Activated T-cell treated with anti-CD3 and anti-CD28 coated beads, Interleukin-2, amount 50 U/mL, for 4 hours (primary cell): ENCODE results near the gene TSPAN15. TPM values are rescaled to one million over a fixed set of nuclear protein-coding genes. Genes with fewer than 3 reads are reported as not detected.

Source experiments
- ATAC-seq, 2 donors: fragments of 200-7000 bp; cut with Tn5 transposase; one replicate each; pipeline ENCODE4 v1.10.0; 2021
- DNase-seq: peaks from one replicate; pipeline ENCODE4 v3.0.0-alpha.2; 2020
- H3K27me3 Mint-ChIP-seq: one replicate; pipeline ENCODE4 v1.8.0; 2021; ENCODE audit warnings: low read depth, mixed read lengths
- H3K36me3 Mint-ChIP-seq: one replicate; pipeline ENCODE4 v1.8.0; 2022; ENCODE audit warnings: mixed read lengths; ENCODE audit not compliant: insufficient read depth
- H3K4me1 Mint-ChIP-seq: one replicate; pipeline ENCODE4 v1.8.0; 2021; ENCODE audit warnings: low read depth, mixed read lengths
- H3K4me3 Mint-ChIP-seq: one replicate; pipeline ENCODE4 v1.8.0; 2021; ENCODE audit warnings: mild to moderate bottlenecking, moderate library complexity, mixed read lengths
- H3K9me3 Mint-ChIP-seq: one replicate; pipeline ENCODE4 v1.8.0; 2021; ENCODE audit warnings: mixed read lengths
- total RNA-seq, 3 donors: library from RNA; stranded (reverse); gene quantifications; one replicate each; pipeline ENCODE4 v1.2.1, GENCODE V29; 2021

Gene TSPAN15
- total RNA-seq, 3 donors from 2014 or later, result 0.86 to 1.8 (median 1.4) TPM

DNA sequence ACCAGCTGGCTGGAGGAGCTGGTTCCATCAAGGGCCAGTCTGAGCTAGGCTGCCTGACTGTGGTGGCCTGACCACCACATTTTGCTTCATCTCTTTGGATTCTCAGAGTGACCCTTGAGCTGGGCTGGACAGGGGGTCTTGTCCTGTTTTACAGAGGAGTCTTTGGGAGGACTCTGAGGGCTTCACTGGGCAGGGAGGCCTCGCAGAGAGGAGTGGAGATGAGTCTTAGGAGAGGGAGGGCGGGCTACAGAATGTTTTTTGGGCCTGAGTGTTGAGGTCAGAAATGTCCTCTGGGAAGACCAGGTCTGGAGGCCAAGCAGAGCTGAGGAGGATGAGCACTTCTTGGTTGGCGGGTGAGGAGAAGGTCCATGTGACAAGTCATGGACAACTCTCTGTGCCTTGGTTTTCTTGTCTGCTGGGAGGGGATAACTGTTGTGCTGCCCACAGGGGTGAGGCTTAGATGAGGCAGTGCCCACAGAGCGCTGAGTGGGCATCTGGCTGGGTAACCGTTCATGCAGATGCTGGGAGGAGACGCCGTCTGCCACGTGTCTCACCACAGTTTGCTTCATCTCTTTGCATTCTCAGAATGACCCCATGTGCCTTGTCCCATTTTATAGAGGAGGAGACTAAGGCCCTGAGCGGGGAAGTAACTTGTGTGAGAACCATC, 9.4 kb downstream of the TSPAN15 start:
- no peaks in the 10 kb centered on the region for H3K9me3 Mint-ChIP-seq
- ATAC-seq (no peak), DNase-seq (no peak)
- no peaks in the 10 kb centered on the region for H3K27me3 Mint-ChIP-seq
- no peak overlapping the region for H3K4me3 Mint-ChIP-seq
- H3K36me3 Mint-ChIP-seq, result no peaks in the 10 kb centered on the region
- H3K4me1 Mint-ChIP-seq, result peaks cover 31% of the 10 kb centered on the region

DNA sequence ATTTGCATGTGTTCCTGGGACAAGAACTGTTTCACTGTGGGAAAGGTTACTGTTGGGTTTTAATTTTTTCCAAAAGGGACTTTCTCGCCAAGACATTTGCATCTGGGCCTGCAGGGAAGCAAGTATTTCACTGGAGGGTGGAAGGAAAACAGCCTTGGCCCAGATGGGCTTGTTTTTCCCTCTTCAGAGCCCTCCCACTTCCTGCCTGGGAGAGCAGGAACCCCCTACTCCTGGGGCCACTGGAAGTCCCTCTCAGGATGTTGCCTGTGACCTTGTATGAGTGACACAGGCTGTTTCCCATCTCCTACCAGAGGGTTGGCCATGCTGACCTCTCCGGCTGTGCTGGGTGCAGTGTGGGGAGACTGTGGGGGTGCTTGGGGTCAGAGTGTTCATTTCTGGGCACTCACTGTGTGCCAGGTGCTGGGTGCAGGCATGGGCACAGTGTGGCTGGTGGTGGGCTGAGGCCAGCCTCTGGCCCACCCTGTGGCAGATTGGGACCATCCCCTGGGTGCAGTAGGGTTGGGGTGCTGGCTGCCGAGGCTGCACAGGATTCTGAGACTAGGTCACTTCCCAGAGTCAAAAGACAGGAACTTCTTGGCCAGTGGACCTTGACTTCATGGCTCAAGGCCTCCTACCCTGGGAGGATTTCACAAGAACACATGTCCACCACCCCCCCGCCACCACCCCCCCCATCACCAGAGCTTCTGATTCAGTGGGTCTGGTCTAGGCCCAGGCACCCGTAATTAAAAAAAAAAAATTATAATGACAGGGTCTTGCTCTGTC, 10.2 kb downstream of the TSPAN15 start:
- H3K4me3 Mint-ChIP-seq, result no peak overlapping the region
- H3K4me1 Mint-ChIP-seq, result peaks cover 38% of the 10 kb centered on the region

DNA sequence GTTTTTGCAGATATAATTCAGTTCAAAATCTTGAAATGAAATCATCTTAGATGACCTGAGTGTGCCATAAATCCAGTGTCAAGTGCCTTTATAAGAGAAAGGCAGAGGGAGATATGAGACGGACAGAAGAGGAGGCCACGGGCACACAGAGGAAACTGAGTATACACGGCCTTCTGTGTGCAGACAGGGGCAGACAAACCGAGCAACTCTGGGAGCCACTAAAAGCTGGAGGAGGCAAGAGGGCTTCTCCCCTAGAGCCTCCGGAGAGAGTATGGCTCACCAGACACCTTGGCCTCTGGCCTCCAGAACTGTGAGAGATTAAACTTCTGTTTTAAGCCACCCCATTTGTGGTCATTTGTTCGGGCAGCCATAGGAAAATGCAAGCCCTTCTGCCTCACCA, 12.6 kb downstream of the TSPAN15 start:
- Mint-ChIP-seq H3K4me1 (peaks cover 43% of the 10 kb centered on the region), H3K9me3 (no peaks in the 10 kb centered on the region), H3K27me3 (no peaks in the 10 kb centered on the region), H3K36me3 (no peaks in the 10 kb centered on the region), H3K4me3 (no peak overlapping the region)
- no peak for DNase-seq
- no peak for ATAC-seq

More for the DNA sequence above, 10.2 kb downstream of the TSPAN15 start:
- Mint-ChIP-seq H3K36me3 (no peaks in the 10 kb centered on the region), H3K27me3 (no peaks in the 10 kb centered on the region), H3K9me3 (no peaks in the 10 kb centered on the region)
- DNase-seq (no peak), ATAC-seq (no peak)

DNA sequence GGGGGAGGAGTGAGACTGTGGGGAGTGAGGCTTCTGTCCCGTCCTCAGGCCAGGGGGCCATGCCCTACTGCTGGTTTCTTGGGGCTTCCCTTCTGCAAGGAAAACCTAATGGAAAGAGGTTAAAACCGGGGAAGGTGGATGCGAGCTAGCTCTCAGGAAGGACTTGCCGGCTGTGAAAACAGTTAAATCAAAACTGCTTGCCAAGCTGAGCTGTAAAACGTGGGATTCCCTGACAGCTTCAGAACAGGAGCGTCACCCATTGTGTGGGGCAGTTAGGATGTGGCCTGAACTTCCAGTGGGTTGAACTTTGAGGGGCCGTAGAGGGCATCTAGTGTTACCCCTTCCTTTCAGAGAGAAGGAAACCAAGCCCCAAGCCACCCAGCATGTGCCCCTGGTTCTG, 13.1 kb downstream of the TSPAN15 start:
- Mint-ChIP-seq H3K4me1 (peaks cover 40% of the 10 kb centered on the region), H3K27me3 (no peaks in the 10 kb centered on the region), H3K4me3 (no peak overlapping the region), H3K9me3 (no peaks in the 10 kb centered on the region), H3K36me3 (no peaks in the 10 kb centered on the region)
- DNase-seq (no peak), ATAC-seq (peak in 1 of 2 donors; percentile 25)

DNA sequence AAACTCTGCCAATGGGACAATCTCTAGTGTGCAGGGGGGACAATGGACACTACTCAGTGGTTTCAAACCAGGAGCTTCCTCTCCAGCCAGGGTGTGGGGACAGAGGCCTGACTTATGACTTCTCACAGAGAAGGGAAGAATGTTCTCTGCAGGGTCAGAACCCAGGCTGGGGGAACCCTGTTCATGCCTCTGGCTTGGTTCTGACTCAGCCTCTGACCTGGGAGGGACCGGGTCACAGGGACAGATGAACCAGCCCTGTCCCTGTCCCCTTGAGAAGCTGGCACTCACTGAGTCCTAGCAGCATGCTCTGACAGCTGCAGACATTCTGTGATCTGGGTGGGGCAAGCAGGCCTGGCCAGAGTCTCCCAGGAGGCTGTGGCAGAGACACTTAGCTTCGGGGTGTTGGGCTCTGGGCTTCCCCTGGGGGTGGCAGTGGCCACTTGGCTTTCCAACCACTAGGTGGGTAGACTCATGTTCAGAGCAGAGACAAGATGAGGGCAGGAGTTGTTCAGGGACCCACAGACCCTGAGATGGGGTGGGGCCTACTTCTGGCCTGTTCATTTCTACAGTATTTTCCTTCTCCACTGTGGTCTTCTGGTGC, 13.6 kb downstream of the TSPAN15 start:
- ATAC-seq (peak in 1 of 2 donors; percentile 57), DNase-seq (no peak)
- Mint-ChIP-seq H3K4me1 (peaks cover 40% of the 10 kb centered on the region), H3K9me3 (no peaks in the 10 kb centered on the region), H3K36me3 (no peaks in the 10 kb centered on the region), H3K27me3 (no peaks in the 10 kb centered on the region), H3K4me3 (no peak overlapping the region)

DNA sequence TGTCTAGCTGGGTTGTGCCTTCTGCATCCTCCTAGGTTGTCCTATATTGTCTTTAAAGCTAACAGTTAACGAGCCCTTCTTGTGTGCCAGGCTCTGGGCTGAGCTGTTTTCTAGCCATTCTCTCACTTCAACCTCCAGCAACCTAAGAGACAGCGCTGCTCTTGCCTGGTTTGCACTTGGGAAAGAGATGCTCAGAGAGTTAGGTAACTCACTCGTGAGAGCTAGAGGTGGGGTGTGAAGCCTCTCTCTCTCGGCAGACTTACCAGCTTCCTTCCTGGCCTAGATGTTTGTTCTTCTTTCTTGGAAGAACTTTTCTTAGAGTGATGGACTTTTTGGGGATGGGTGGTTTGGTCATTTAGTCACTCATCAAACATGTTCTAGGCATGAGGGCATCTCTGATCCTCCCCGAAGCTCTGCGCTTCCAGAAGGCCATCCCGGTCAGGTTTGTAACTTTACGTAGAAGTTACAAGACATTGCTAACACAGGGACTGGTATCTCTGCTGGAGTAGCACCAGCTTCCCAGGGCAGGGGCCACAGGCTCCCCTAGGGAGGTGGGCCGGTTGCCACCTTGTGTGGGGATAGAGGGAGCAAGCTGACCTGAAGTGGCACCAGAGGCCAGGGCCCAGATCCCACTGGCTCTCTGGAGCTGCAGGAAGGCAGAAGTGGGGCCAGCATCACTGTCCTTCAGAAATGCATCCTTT, 14.3 kb downstream of the TSPAN15 start:
- no peaks in the 10 kb centered on the region for H3K27me3 Mint-ChIP-seq
- ATAC-seq (no peak), DNase-seq (no peak)
- H3K36me3 Mint-ChIP-seq, result no peaks in the 10 kb centered on the region
- H3K4me1 Mint-ChIP-seq, result peaks cover 39% of the 10 kb centered on the region
- H3K4me3 Mint-ChIP-seq, result no peak overlapping the region
- H3K9me3 Mint-ChIP-seq, result no peaks in the 10 kb centered on the region

DNA sequence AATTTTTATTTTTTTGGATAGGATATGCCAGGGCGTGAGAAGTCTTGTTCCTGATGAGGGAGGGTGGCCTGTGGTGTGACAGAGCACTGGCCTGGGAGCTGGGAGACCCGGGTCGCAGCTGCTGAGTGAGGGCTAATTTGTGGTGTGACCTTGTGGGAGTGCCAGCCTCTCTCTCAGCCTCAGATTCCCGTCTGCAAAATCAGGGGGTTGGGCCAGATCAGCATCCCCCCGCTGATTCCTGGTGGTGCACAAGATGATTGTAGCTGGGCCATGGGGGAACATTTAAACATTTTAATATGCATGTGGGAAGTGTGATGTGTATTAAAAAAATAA, 14.9 kb downstream of the TSPAN15 start:
- no peak for DNase-seq
- Mint-ChIP-seq H3K36me3 (no peaks in the 10 kb centered on the region), H3K9me3 (no peaks in the 10 kb centered on the region), H3K4me3 (no peak overlapping the region), H3K27me3 (no peaks in the 10 kb centered on the region), H3K4me1 (peaks cover 36% of the 10 kb centered on the region)
- no peak for ATAC-seq

DNA sequence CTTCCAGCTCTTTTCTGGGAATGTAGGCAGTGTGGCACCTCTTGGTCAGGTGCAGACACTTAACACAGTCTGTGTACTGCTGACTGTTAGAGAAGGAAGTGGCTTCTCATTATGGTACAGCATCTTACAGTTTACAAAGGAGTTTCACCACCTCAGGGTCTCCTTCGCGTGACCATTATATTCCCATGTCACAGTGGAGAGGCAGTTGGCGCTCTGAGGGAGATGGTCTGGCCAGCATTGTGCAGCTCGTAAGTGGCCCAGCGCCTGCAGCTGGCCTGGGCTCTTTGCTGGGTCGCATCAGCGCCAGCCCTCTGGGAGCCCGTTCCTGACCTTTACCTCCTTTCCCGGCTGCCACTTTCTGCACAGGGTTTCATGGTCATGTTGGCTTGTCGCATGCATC, 15.4 kb downstream of the TSPAN15 start:
- DNase-seq (no peak), ATAC-seq (no peak)
- Mint-ChIP-seq H3K4me1 (peaks cover 36% of the 10 kb centered on the region), H3K4me3 (no peak overlapping the region), H3K27me3 (no peaks in the 10 kb centered on the region), H3K9me3 (no peaks in the 10 kb centered on the region), H3K36me3 (no peaks in the 10 kb centered on the region)

DNA sequence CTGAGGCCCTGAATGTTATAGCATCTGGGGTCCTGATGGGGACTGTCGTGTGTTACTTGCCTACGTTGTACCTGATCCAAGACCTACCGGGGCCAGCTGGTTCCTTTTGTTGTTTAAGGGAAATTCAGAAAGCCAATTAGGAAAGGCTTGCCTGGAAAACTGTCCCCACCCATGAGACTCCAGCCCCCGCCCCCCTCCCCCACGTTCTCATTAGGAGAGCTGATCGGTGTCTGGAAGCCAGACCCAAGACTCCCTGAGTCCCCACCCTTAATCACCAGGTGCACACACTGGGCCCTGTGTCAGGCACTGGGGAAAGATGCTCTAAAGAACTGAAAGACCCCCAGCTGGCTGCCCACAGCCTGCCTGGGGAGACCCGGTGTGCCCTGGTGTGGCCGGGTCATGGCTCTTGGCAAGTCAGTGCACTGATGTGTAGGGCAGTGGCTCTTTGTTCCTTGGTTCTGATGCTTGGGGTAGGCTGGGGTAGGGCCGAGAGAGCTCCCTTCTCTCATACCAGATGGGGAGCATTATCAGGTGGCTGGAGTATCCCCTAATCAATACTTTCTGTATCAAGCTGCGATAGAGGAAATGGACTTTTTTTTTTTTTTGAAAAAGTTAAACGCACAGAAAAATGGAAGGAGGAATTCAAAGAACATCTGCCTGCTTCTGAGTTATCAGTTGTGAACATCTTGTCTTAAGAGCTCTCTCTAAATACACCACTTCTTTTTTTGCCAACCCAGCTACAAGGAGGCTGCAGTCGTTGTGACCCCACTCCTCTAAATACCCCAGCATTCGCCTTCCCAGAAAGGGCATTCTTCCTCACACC, 16.9 kb downstream of the TSPAN15 start:
- H3K27me3 Mint-ChIP-seq, result peaks cover under 1% of the 10 kb centered on the region

DNA sequence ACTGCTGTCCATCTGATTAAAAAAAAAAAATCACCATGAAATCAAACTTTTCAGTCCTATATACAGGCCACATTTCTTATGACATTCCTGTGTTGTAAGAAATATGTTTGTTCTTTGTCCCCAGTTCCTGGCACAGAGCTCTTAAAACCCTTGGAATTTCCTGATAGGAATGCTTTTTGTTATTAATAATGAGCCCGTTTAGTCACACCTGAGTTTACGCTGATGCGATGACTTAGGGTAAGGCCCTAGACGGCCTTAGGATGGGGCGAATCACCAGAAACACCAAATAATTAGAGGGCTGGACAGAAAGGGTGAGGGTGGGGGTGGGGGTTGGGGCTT, 17.5 kb downstream of the TSPAN15 start:
- H3K27me3 Mint-ChIP-seq, result peaks cover 3% of the 10 kb centered on the region
- H3K4me1 Mint-ChIP-seq, result peaks cover 28% of the 10 kb centered on the region
- ATAC-seq, result no peak

More for the DNA sequence above, 16.9 kb downstream of the TSPAN15 start:
- H3K9me3 Mint-ChIP-seq, result no peaks in the 10 kb centered on the region
- no peaks in the 10 kb centered on the region for H3K36me3 Mint-ChIP-seq
- peaks cover 30% of the 10 kb centered on the region for H3K4me1 Mint-ChIP-seq
- no peak overlapping the region for H3K4me3 Mint-ChIP-seq
- ATAC-seq (no peak), DNase-seq (no peak)

DNA sequence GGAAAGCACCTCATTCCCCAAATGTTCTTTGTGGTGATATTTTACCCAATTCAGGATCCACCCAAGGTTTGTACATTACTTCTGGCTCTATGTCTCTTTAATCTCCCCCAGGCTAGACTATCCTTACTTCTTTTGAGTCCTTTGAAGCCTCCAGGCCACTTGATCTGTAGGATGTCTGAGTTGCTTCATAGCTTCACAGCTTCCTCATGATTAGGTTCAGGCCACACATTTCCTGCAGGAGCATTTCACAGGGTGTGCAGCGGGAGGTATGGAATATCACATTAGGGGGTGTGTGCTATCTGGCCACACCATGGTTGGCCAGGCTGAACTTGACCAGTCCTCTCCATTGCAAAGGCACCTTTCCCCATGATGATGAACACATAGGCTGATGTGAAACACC, 18.7 kb downstream of the TSPAN15 start:
- Mint-ChIP-seq H3K27me3 (peaks cover 3% of the 10 kb centered on the region), H3K4me1 (peaks cover 19% of the 10 kb centered on the region), H3K4me3 (no peak overlapping the region), H3K9me3 (no peaks in the 10 kb centered on the region), H3K36me3 (no peaks in the 10 kb centered on the region)
- no peak for ATAC-seq
- DNase-seq, result no peak

More for the DNA sequence above, 17.5 kb downstream of the TSPAN15 start:
- Mint-ChIP-seq H3K9me3 (no peaks in the 10 kb centered on the region), H3K36me3 (no peaks in the 10 kb centered on the region), H3K4me3 (no peak overlapping the region)
- DNase-seq, result no peak

DNA sequence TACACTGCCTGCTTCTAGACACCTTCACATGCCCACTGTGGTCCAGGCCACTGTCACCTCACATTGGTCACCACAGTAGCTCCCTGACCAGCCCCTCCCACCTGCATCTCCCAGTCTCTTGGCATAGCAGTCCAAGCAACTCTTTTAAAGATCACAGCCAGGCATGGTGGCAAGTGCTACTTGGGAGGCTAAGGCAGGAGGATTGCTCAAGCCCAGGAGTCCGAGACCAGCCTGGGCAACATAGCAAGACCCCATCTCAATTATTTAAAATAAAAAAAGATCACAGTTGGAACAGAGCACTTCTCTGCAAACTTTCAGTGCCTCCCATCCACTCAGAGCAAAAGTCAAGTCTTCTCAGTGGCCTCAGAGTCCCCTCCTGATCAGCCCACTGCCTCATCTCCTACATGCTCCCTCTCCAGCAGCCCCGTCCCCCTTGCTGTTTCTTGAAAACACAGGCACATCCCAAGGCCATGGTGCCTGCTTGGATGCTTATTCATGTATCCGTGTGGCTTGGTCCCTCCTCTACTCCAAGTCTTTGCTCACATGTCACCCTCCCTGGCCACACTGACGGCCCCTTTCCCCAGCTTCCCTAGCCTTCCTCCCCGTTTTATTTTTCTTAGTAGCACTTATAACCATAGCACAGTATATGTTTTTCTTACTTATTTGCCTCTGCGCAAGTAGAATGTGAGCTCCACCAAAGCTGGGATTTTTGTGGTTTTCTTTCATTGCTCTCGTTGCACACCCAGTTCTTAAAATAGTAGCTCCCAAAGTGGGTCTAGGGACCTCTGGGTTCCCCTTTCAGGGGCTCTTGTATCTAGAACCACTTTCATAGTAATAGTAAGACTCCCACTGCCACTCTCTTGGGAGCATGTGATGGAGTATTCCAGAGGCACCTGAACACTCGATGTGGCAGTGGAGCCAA, 19.5 kb downstream of the TSPAN15 start:
- Mint-ChIP-seq H3K27me3 (peaks cover 5% of the 10 kb centered on the region), H3K4me1 (peaks cover 11% of the 10 kb centered on the region), H3K4me3 (no peak overlapping the region), H3K36me3 (no peaks in the 10 kb centered on the region), H3K9me3 (no peaks in the 10 kb centered on the region)
- no peak for ATAC-seq
- no peak for DNase-seq

DNA sequence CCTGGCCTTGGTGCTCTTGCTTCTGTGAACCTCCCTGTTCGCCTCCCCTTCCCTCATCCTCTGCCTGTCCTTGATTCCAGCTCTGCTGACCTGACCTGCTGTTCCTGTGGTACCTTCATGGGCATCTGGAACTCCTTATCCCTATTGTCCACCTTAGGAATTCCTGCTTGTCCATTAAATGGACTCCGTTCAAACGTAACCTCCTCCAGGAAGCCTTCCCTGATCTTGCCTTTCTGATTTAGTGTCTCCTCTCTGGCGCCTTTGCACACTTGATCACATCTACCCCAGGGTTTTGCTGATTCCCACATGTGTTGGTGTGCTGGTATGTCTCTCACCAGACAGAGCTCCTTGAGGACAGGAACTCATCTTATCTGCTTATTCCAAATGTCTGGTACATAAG, 20.9 kb downstream of the TSPAN15 start:
- no peaks in the 10 kb centered on the region for H3K9me3 Mint-ChIP-seq
- peaks cover 5% of the 10 kb centered on the region for H3K27me3 Mint-ChIP-seq
- peaks cover 4% of the 10 kb centered on the region for H3K4me1 Mint-ChIP-seq
- no peaks in the 10 kb centered on the region for H3K36me3 Mint-ChIP-seq
- DNase-seq, result no peak
- no peak overlapping the region for H3K4me3 Mint-ChIP-seq
- ATAC-seq, result no peak
